Activated T-cell treated with anti-CD3 and anti-CD28 coated beads for 48 hours (primary cell): ENCODE results near the gene GRAPL.
"Not testable (repeated sequence)": the region's sequence is repeated elsewhere in the genome, so short reads cannot be mapped to it uniquely, and the experiment has no call there.

Experiments
- DNase-seq: peaks from one replicate; pipeline ENCODE4 v3.0.0-alpha.2; 2020; ENCODE audit warnings: low read depth

GRAPL gene

GRCh38 chr17:19188870-19189708, 61.7 kb downstream of the GRAPL start:
- DNase-seq, result not testable (repeated sequence)

GRCh38 chr17:19189781-19190405, 62.5 kb downstream of the GRAPL start:
- not testable (repeated sequence) for DNase-seq

- peak; percentile 4 for DNase-seq
Observed at GRCh38 chr17:19196382-19197204, 69.2 kb downstream of the GRAPL start.

GRCh38 chr17:19202448-19202847, 75.1 kb downstream of the GRAPL start:
- DNase-seq, result not testable (repeated sequence)

DNA sequence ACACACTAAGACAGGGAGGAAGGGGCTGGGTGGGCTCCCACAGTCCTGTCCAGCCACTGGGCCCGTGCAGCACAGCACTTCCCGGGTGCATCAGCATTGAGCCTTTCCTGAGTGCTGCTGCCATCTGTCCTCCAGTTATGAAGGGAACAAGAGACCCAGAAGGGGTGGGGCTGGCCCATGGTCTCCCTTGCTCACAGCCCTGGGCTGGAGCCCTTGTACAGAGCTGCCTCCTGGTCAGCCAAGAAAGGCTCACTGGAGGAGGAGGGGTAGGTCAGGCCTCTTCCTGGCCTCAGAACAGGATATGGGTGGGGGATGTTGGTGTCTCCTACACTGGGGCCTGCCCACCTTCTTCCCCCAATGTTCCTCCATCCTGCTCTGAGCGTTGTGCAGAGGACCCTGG, 76.0 kb downstream of the GRAPL start:
- not testable (repeated sequence) for DNase-seq
